Measurements from ENCODE around the gene NPR3.

NPR3 gene

DNA sequence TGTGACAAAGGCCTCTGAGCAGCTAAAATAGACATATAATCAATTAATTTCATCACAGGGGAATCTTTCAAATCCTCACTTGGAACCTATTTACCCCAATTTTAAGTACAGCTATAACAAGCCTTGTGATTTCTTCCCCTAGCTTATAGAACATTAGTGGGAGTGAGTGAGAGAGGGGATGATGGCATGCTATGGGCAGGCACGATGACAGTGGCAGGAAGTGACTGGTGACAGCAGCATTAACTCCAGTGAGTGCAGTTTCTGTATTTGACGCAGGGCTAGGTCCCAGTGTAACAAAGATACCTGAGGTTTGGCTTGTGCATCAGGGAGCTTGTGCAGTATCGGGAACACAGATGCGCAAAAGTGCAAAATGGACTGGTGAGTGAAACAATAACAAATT is 54.1 kb downstream of the NPR3 start:
- Histone ChIP-seq H3K4me3 (ENCODE audit: low read depth in 1 of 2, low read length in 1 of 2) (no peak overlapping the region), H3K4me1 (ENCODE audit: control insufficient read depth in 1 of 2, insufficient read depth in 1 of 2, low read depth in 1 of 2, low read length in 1 of 2) (no peaks in the 10 kb centered on the region), H3K27ac (no peak overlapping the region), H3K36me3 (no peaks in the 10 kb centered on the region), H3K27me3 (no peaks in the 10 kb centered on the region), H3K9me3 (no peaks in the 10 kb centered on the region)
- TF ChIP-seq, protein P1, sequence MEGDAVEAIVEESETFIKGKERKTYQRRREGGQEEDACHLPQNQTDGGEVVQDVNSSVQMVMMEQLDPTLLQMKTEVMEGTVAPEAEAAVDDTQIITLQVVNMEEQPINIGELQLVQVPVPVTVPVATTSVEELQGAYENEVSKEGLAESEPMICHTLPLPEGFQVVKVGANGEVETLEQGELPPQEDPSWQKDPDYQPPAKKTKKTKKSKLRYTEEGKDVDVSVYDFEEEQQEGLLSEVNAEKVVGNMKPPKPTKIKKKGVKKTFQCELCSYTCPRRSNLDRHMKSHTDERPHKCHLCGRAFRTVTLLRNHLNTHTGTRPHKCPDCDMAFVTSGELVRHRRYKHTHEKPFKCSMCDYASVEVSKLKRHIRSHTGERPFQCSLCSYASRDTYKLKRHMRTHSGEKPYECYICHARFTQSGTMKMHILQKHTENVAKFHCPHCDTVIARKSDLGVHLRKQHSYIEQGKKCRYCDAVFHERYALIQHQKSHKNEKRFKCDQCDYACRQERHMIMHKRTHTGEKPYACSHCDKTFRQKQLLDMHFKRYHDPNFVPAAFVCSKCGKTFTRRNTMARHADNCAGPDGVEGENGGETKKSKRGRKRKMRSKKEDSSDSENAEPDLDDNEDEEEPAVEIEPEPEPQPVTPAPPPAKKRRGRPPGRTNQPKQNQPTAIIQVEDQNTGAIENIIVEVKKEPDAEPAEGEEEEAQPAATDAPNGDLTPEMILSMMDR (IDR thresholded peaks at IDR 0.05), result no peak

DNA sequence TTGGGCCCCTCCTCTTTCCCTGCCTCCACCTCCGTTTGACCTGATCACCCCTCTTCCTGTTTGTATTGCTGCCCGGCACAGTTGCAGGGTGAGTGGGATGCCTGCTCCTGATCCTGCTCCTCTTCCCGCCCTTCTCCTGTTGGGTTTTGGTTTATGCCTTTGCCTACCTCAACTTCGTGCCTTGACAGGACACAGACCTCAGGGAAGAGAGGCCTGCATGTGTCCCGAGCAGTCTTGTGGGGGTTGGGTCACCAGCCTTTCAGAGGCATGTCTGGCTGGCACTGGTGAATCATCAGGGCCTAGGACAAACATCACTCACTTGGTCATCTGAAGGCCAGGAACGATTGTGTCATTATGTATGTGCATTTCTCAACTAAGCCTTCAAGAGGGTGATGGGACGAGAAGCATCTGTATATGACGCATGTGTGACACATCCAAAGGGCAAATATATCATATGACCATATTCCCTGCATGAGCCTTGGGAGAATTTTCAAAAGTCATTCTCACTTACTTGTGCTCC is 56.9 kb downstream of the NPR3 start:
- no peak overlapping the region for H3K27ac ChIP-seq
- H3K27me3 ChIP-seq, result no peaks in the 10 kb centered on the region
- H3K4me3 ChIP-seq (ENCODE audit: low read depth in 1 of 2, low read length in 1 of 2), result no peak overlapping the region
- TF ChIP-seq, protein P1 (IDR thresholded peaks at IDR 0.05), result no peak
- H3K36me3 ChIP-seq, result no peaks in the 10 kb centered on the region
- no peaks in the 10 kb centered on the region for H3K9me3 ChIP-seq
- H3K4me1 ChIP-seq (ENCODE audit: control insufficient read depth in 1 of 2, insufficient read depth in 1 of 2, low read depth in 1 of 2, low read length in 1 of 2), result no peaks in the 10 kb centered on the region

DNA sequence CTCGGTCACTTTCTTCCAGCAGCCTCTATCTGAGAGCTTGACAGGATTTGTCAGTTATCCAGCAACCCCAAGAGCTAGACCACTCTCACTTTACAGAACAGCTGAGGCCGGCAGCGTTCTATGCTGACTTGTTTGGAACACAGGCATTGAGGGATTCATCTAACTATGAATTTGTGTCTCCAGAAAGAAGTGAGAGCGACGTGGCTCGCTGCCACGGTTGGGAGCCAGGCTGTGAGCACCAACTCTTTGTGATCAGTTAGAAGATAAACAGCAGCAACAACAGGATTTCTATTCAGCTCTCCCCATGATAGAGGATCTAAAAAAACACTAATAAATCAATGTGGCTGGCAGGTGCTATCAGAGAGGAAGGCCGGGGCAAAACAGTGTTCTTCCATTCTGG is 58.6 kb downstream of the NPR3 start:
- TF ChIP-seq, protein P1 (IDR thresholded peaks at IDR 0.05), result no peak
- no peaks in the 10 kb centered on the region for H3K9me3 ChIP-seq
- H3K27me3 ChIP-seq, result no peaks in the 10 kb centered on the region
- no peaks in the 10 kb centered on the region for H3K4me1 ChIP-seq (ENCODE audit: control insufficient read depth in 1 of 2, insufficient read depth in 1 of 2, low read depth in 1 of 2, low read length in 1 of 2)
- no peak overlapping the region for H3K27ac ChIP-seq
- no peaks in the 10 kb centered on the region for H3K36me3 ChIP-seq
- H3K4me3 ChIP-seq (ENCODE audit: low read depth in 1 of 2, low read length in 1 of 2), result no peak overlapping the region

DNA sequence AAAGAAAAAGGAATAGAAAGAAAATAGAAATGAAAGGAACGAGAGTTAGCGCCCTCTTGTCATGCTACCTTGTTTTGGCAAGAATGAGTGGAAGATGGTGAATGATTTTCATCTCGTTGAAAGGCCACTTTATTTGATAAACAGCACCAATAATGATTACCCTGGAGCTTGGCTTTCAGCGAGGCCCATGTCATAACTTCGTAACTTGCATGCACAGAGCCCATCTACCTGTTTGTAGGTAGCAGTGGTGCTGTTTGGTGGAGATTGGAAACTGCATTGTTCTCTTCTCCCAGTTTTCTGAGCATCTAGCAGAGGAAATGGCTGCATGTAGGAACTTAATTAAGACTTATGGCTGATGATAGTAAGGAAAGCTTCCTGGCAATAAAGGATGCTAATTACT is 59.3 kb downstream of the NPR3 start:
- no peaks in the 10 kb centered on the region for H3K36me3 ChIP-seq
- no peaks in the 10 kb centered on the region for H3K4me1 ChIP-seq (ENCODE audit: control insufficient read depth in 1 of 2, insufficient read depth in 1 of 2, low read depth in 1 of 2, low read length in 1 of 2)
- TF ChIP-seq, protein P1 (IDR thresholded peaks at IDR 0.05), result no peak
- H3K9me3 ChIP-seq, result no peaks in the 10 kb centered on the region
- no peaks in the 10 kb centered on the region for H3K27me3 ChIP-seq
- H3K4me3 ChIP-seq (ENCODE audit: low read depth in 1 of 2, low read length in 1 of 2), result no peak overlapping the region
- no peak overlapping the region for H3K27ac ChIP-seq

DNA sequence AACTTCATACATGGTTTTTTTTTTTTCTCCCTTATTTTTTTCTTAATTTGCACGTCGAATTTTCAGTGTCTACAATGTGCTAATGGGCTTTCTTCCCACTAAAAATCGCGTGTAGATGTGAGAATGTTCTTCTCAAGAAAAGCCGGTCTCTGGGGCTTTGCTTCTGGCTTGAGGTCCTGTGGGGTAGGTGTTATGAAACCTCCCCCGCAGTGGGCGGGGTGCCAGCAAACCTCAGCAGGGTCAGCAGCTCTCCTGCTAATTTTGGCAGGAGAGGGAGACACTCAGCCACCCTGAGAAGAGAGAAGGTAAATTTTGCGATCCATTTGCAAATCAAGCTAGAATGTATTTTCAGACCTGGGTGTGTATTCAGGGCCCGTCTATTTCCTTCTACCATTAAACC is 59.9 kb downstream of the NPR3 start:
- H3K4me3 ChIP-seq (ENCODE audit: low read depth in 1 of 2, low read length in 1 of 2), result no peak overlapping the region
- H3K9me3 ChIP-seq, result no peaks in the 10 kb centered on the region
- H3K27me3 ChIP-seq, result no peaks in the 10 kb centered on the region
- H3K36me3 ChIP-seq, result no peaks in the 10 kb centered on the region
- H3K4me1 ChIP-seq (ENCODE audit: control insufficient read depth in 1 of 2, insufficient read depth in 1 of 2, low read depth in 1 of 2, low read length in 1 of 2), result no peaks in the 10 kb centered on the region
- no peak overlapping the region for H3K27ac ChIP-seq
- TF ChIP-seq, protein P1 (IDR thresholded peaks at IDR 0.05), result no peak

DNA sequence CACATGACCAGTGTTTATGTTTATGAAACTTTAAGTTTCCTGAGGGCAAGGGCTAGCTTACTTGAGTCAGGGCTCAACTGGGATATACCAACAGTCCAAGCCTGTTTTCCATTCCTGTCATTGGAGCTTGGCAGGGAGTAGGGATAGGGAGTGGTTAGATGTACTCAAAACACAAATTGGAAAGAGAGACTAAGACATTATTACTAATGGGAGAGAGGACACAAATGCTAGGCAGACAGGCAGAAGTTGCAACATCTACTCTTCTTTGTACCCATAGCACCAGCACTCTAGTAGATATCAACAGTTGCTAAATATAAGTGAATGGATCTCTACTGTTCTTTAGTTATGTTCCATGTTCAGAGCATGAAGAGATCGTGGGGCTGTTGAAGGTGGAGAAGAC is 62.8 kb downstream of the NPR3 start:
- Histone ChIP-seq H3K4me1 (ENCODE audit: control insufficient read depth in 1 of 2, insufficient read depth in 1 of 2, low read depth in 1 of 2, low read length in 1 of 2) (no peaks in the 10 kb centered on the region), H3K9me3 (no peaks in the 10 kb centered on the region), H3K27ac (no peak overlapping the region), H3K27me3 (no peaks in the 10 kb centered on the region), H3K36me3 (no peaks in the 10 kb centered on the region), H3K4me3 (ENCODE audit: low read depth in 1 of 2, low read length in 1 of 2) (no peak overlapping the region)
- TF ChIP-seq, protein P1 (IDR thresholded peaks at IDR 0.05), result no peak
